Activated CD4-positive, alpha-beta memory T cell treated with anti-CD3 and anti-CD28 coated beads for 36 hours (primary cell): ENCODE results near the gene ELMO1. TPM values are rescaled to one million over a fixed set of nuclear protein-coding genes. Genes with fewer than 3 reads are reported as not detected.

Source experiments
- CTCF ChIA-PET: fragments of 350-600 bp; sonication (Branson Sonifier 250); formaldehyde crosslinking; loops from one replicate; lab custom pipeline; 2021; ENCODE audit warnings: antibody characterized with exemption, inconsistent platforms; lab: Charles Lee
- POLR2A ChIA-PET: fragments of 350-600 bp; sonication (Branson Sonifier 250); formaldehyde crosslinking; loops from one replicate; lab custom pipeline; 2021; ENCODE audit warnings: antibody characterized with exemption; lab: Charles Lee
- DNase-seq: peaks from one replicate; pipeline ENCODE4 v3.0.0-alpha.2; 2020
- H3K27ac Mint-ChIP-seq: one replicate; pipeline ENCODE4 v1.8.0; 2021; ENCODE audit warnings: mixed read lengths
- H3K27me3 Mint-ChIP-seq: one replicate; pipeline ENCODE4 v1.8.0; 2021; ENCODE audit warnings: mixed read lengths
- H3K36me3 Mint-ChIP-seq: one replicate; pipeline ENCODE4 v1.8.0; 2021; ENCODE audit warnings: mixed read lengths
- H3K4me1 Mint-ChIP-seq: one replicate; pipeline ENCODE4 v1.8.0; 2021; ENCODE audit warnings: low read depth, mixed read lengths
- H3K4me3 Mint-ChIP-seq: one replicate; pipeline ENCODE4 v1.8.0; 2021; ENCODE audit warnings: mild to moderate bottlenecking, mixed read lengths
- H3K9me3 Mint-ChIP-seq: one replicate; pipeline ENCODE4 v1.8.0; 2021; ENCODE audit warnings: mixed read lengths
- intact Hi-C: fragments of 100-400 bp; cut with micrococcal nuclease; formaldehyde crosslinking; loops from one replicate; pipeline ENCODE4 v1.15.1; 2023
- total RNA-seq, 2 experiments: library from RNA; stranded (reverse); gene quantifications; one replicate each; pipeline ENCODE4 v1.2.3, GENCODE V29; 2021

Gene ELMO1
- total RNA-seq, 2 experiments from 2014 or later: 88.7 to 93.3 TPM

- H3K27me3 Mint-ChIP-seq: no peaks in the 10 kb centered on the region
- peaks cover 31% of the 10 kb centered on the region for H3K4me1 Mint-ChIP-seq
- peaks cover 89% of the 10 kb centered on the region for H3K36me3 Mint-ChIP-seq
- no peak overlapping the region for H3K4me3 Mint-ChIP-seq
- H3K27ac Mint-ChIP-seq: no peak overlapping the region
- H3K9me3 Mint-ChIP-seq: peaks cover 83% of the 10 kb centered on the region
- CTCF ChIA-PET: no interaction called here
- DNase-seq: no peak
- intact Hi-C loops: no loop called here
- POLR2A ChIA-PET: no interaction called here
These were observed 505.7 kb downstream of the ELMO1 start for GRCh38 chr7:36942955-36943354.

- Mint-ChIP-seq H3K4me1 (peaks cover 31% of the 10 kb centered on the region), H3K27ac (no peak overlapping the region), H3K36me3 (peaks cover 90% of the 10 kb centered on the region), H3K27me3 (no peaks in the 10 kb centered on the region), H3K4me3 (no peak overlapping the region), H3K9me3 (peaks cover 83% of the 10 kb centered on the region)
- intact Hi-C loops: no loop called here
- CTCF ChIA-PET: no interaction called here
- no peak for DNase-seq
- POLR2A ChIA-PET: no interaction called here
These were observed 506.1 kb downstream of the ELMO1 start for GRCh38 chr7:36942541-36942940.

GRCh38 chr7:36942025-36942424, 506.6 kb downstream of the ELMO1 start:
- no peak for DNase-seq
- peaks cover 33% of the 10 kb centered on the region for H3K4me1 Mint-ChIP-seq
- H3K36me3 Mint-ChIP-seq: peaks cover 90% of the 10 kb centered on the region
- H3K4me3 Mint-ChIP-seq: no peak overlapping the region
- peaks cover 83% of the 10 kb centered on the region for H3K9me3 Mint-ChIP-seq
- no peak overlapping the region for H3K27ac Mint-ChIP-seq
- POLR2A ChIA-PET: no interaction called here
- CTCF ChIA-PET: no interaction called here
- no peaks in the 10 kb centered on the region for H3K27me3 Mint-ChIP-seq
- intact Hi-C loops: no loop called here

GRCh38 chr7:36941359-36941758, 507.3 kb downstream of the ELMO1 start:
- H3K9me3 Mint-ChIP-seq: peaks cover 86% of the 10 kb centered on the region

GRCh38 chr7:36939816-36940215, 508.8 kb downstream of the ELMO1 start:
- Mint-ChIP-seq H3K27me3 (no peaks in the 10 kb centered on the region), H3K36me3 (peaks cover 94% of the 10 kb centered on the region), H3K4me1 (peaks cover 33% of the 10 kb centered on the region), H3K4me3 (no peak overlapping the region), H3K9me3 (peaks cover 97% of the 10 kb centered on the region), H3K27ac (no peak overlapping the region)
- POLR2A ChIA-PET: no interaction called here
- CTCF ChIA-PET: no interaction called here
- DNase-seq: no peak
- intact Hi-C loops: no loop called here

More at GRCh38 chr7:36941359-36941758, 507.3 kb downstream of the ELMO1 start:
- peaks cover 92% of the 10 kb centered on the region for H3K36me3 Mint-ChIP-seq
- H3K27ac Mint-ChIP-seq: no peak overlapping the region
- CTCF ChIA-PET: no interaction called here
- intact Hi-C loops: no loop called here
- no peak overlapping the region for H3K4me3 Mint-ChIP-seq
- peaks cover 33% of the 10 kb centered on the region for H3K4me1 Mint-ChIP-seq
- DNase-seq: no peak
- H3K27me3 Mint-ChIP-seq: no peaks in the 10 kb centered on the region
- POLR2A ChIA-PET: no interaction called here

GRCh38 chr7:36937754-36938563, 510.7 kb downstream of the ELMO1 start:
- ChIA-PET POLR2A (no interaction called here), CTCF (interaction anchor here (1.3 kb wide), 1 partner anchor 450 kb away, joined by 5 read pairs; no protein-coding TSS in a partner anchor)
- Mint-ChIP-seq H3K36me3 (peaks cover 93% of the 10 kb centered on the region), H3K27ac (no peak overlapping the region), H3K9me3 (peaks cover 82% of the 10 kb centered on the region), H3K27me3 (no peaks in the 10 kb centered on the region), H3K4me1 (peaks cover 20% of the 10 kb centered on the region), H3K4me3 (no peak overlapping the region)
- no peak for DNase-seq
- intact Hi-C loops: no loop called here

- Mint-ChIP-seq H3K27me3 (no peaks in the 10 kb centered on the region), H3K27ac (no peak overlapping the region), H3K4me3 (no peak overlapping the region), H3K36me3 (peaks cover 66% of the 10 kb centered on the region), H3K4me1 (peaks cover 1% of the 10 kb centered on the region), H3K9me3 (peaks cover 25% of the 10 kb centered on the region)
- POLR2A ChIA-PET: no interaction called here
- intact Hi-C loops: no loop called here
- no peak for DNase-seq
- CTCF ChIA-PET: no interaction called here
These were observed 516.8 kb downstream of the ELMO1 start for GRCh38 chr7:36931892-36932291.

GRCh38 chr7:36929791-36930190, 518.9 kb downstream of the ELMO1 start:
- intact Hi-C loops: no loop called here
- Mint-ChIP-seq H3K9me3 (peaks cover 5% of the 10 kb centered on the region), H3K27me3 (no peaks in the 10 kb centered on the region), H3K4me1 (peaks cover 1% of the 10 kb centered on the region), H3K4me3 (no peak overlapping the region), H3K27ac (no peak overlapping the region), H3K36me3 (peaks cover 52% of the 10 kb centered on the region)
- no peak for DNase-seq
- POLR2A ChIA-PET: no interaction called here
- CTCF ChIA-PET: no interaction called here

GRCh38 chr7:36928718-36929117, 519.9 kb downstream of the ELMO1 start:
- Mint-ChIP-seq H3K9me3 (peaks cover 4% of the 10 kb centered on the region), H3K27me3 (no peaks in the 10 kb centered on the region), H3K36me3 (peaks cover 48% of the 10 kb centered on the region), H3K4me1 (peaks cover 1% of the 10 kb centered on the region), H3K4me3 (no peak overlapping the region), H3K27ac (no peak overlapping the region)
- POLR2A ChIA-PET: no interaction called here
- intact Hi-C loops: no loop called here
- CTCF ChIA-PET: no interaction called here
- no peak for DNase-seq

GRCh38 chr7:36928311-36928710, 520.4 kb downstream of the ELMO1 start:
- peaks cover 1% of the 10 kb centered on the region for H3K4me1 Mint-ChIP-seq
- peaks cover 45% of the 10 kb centered on the region for H3K36me3 Mint-ChIP-seq
- H3K9me3 Mint-ChIP-seq: peaks cover 2% of the 10 kb centered on the region
- no peaks in the 10 kb centered on the region for H3K27me3 Mint-ChIP-seq
- CTCF ChIA-PET: no interaction called here
- DNase-seq: no peak
- POLR2A ChIA-PET: no interaction called here
- no peak overlapping the region for H3K27ac Mint-ChIP-seq
- no peak overlapping the region for H3K4me3 Mint-ChIP-seq
- intact Hi-C loops: no loop called here

GRCh38 chr7:36925691-36926090, 523.0 kb downstream of the ELMO1 start:
- intact Hi-C loops: no loop called here
- Mint-ChIP-seq H3K27ac (no peak overlapping the region), H3K4me3 (no peak overlapping the region), H3K27me3 (no peaks in the 10 kb centered on the region), H3K4me1 (peaks cover 1% of the 10 kb centered on the region), H3K9me3 (peaks cover 17% of the 10 kb centered on the region), H3K36me3 (peaks cover 44% of the 10 kb centered on the region)
- POLR2A ChIA-PET: no interaction called here
- no peak for DNase-seq
- CTCF ChIA-PET: no interaction called here

GRCh38 chr7:36925207-36925606, 523.5 kb downstream of the ELMO1 start:
- Mint-ChIP-seq H3K4me1 (peaks cover 1% of the 10 kb centered on the region), H3K27ac (no peak overlapping the region), H3K36me3 (peaks cover 41% of the 10 kb centered on the region), H3K9me3 (peaks cover 17% of the 10 kb centered on the region), H3K27me3 (no peaks in the 10 kb centered on the region), H3K4me3 (no peak overlapping the region)
- ChIA-PET CTCF (no interaction called here), POLR2A (no interaction called here)
- no peak for DNase-seq
- intact Hi-C loops: no loop called here

GRCh38 chr7:36923943-36924436, 524.7 kb downstream of the ELMO1 start:
- Mint-ChIP-seq H3K36me3 (peaks cover 34% of the 10 kb centered on the region), H3K4me3 (no peak overlapping the region), H3K9me3 (peaks cover 17% of the 10 kb centered on the region), H3K27ac (no peak overlapping the region), H3K27me3 (no peaks in the 10 kb centered on the region), H3K4me1 (peaks cover 1% of the 10 kb centered on the region)
- ChIA-PET POLR2A (no interaction called here), CTCF (no interaction called here)
- DNase-seq: no peak
- intact Hi-C loops: no loop called here
